ENCODE measurements around the gene KDM2A.

The KDM2A gene

DNA sequence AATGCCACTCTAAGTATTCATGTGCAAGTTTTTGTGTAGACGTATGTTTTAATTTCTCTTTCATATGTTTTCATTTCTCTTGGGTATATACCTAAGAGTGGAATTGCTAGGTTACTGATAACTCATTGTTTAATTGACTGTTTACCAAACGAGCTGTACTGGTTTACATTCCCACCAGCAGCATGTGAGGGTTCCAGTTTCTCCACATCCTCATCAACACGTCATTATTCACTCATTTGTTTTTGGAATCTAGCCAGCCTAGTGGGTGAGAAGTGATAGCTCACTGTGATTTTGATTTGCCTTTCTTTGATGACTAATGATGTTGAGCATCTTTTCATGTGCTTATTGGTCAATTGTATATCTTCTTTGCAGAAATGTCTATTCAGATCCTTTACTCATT is 174.0 kb downstream of the KDM2A start:
- Histone ChIP-seq H3K27ac (no peak overlapping the region), H3K4me3 (ENCODE audit: low read depth, low read length) (no peak overlapping the region), H3K9me3 (ENCODE audit: severe bottlenecking) (peaks cover 5% of the 10 kb centered on the region), H3K36me3 (peaks cover 47% of the 10 kb centered on the region), H3K27me3 (ENCODE audit: insufficient read depth, low read depth, severe bottlenecking) (no peaks in the 10 kb centered on the region)
- TF ChIP-seq, protein P1, sequence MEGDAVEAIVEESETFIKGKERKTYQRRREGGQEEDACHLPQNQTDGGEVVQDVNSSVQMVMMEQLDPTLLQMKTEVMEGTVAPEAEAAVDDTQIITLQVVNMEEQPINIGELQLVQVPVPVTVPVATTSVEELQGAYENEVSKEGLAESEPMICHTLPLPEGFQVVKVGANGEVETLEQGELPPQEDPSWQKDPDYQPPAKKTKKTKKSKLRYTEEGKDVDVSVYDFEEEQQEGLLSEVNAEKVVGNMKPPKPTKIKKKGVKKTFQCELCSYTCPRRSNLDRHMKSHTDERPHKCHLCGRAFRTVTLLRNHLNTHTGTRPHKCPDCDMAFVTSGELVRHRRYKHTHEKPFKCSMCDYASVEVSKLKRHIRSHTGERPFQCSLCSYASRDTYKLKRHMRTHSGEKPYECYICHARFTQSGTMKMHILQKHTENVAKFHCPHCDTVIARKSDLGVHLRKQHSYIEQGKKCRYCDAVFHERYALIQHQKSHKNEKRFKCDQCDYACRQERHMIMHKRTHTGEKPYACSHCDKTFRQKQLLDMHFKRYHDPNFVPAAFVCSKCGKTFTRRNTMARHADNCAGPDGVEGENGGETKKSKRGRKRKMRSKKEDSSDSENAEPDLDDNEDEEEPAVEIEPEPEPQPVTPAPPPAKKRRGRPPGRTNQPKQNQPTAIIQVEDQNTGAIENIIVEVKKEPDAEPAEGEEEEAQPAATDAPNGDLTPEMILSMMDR (IDR thresholded peaks at IDR 0.05; ENCODE audit: low read depth, low read length), result no peak
- no peak for DNase-seq

GRCh38 chr11:67295846-67296245 is 176.8 kb downstream of the KDM2A start:
- Histone ChIP-seq H3K4me3 (ENCODE audit: low read depth, low read length) (no peak overlapping the region), H3K27me3 (ENCODE audit: insufficient read depth, low read depth, severe bottlenecking) (no peaks in the 10 kb centered on the region), H3K36me3 (peaks cover 48% of the 10 kb centered on the region), H3K9me3 (ENCODE audit: severe bottlenecking) (peaks cover 5% of the 10 kb centered on the region), H3K27ac (no peak overlapping the region)
- DNase-seq, result no peak
- TF ChIP-seq, protein P1 (IDR thresholded peaks at IDR 0.05; ENCODE audit: low read depth, low read length), result no peak

DNA sequence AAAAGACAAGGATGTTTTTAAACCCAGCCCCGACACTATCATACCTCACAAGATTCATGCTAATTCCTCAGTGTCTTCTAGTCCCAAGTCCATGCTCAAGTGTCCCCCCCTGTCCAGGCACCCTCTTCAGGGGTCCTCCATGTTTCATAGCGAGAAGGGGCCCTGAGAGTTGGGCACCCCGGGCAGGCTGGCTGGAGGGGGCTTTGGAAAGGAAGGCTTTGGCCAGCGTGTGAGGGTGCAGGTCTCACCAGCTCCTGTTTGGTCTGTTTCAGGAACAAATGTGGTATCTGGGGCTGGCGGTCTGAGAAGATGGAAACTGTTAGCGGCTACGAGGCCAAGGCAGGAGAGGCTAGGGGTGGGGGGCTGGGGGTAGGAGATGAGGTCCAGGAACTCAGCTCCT is 179.7 kb downstream of the KDM2A start:
- no peak overlapping the region for H3K4me3 ChIP-seq (ENCODE audit: low read depth, low read length)
- H3K9me3 ChIP-seq (ENCODE audit: severe bottlenecking), result peaks cover 5% of the 10 kb centered on the region
- H3K27me3 ChIP-seq (ENCODE audit: insufficient read depth, low read depth, severe bottlenecking), result no peaks in the 10 kb centered on the region
- TF ChIP-seq, protein P1 (IDR thresholded peaks at IDR 0.05; ENCODE audit: low read depth, low read length), result no peak
- no peak for DNase-seq
- H3K27ac ChIP-seq, result no peak overlapping the region
- H3K36me3 ChIP-seq, result peaks cover 40% of the 10 kb centered on the region

DNA sequence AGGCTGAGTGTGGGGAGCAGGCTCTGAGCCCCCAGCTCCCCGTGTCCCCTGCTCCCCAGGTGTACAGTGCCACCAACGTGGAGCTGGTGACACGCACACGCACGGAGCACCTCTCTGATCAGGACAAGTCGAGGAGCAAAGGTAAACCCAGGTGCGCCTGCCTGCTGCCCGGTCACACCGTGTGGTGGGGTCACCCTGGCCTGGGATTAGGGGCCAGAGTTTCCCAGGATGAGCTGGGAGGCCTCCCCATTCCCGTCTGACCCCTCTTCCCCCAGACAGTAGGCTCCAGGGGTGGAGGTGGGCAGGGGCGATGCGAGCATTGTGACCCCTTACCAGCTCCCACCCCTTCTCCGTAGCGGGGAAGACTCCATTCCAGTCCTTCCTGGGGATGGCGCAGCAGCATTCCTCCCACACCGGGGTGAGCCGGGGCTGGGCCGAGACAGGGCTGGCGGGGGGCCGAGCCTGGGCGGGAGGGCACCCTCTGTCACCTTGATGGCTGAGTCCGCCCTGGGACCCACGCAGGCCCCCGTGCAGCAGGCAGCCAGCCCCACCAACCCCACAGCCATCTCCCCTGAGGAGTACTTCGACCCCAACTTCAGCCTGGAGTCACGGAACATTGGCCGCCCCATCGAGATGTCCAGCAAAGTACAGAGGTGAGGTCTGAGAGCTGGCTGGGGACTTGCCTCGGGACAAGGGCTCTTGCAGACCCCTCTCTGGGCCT is 180.6 kb downstream of the KDM2A start:
- no peak overlapping the region for H3K27ac ChIP-seq
- H3K36me3 ChIP-seq, result peaks cover 37% of the 10 kb centered on the region
- no peaks in the 10 kb centered on the region for H3K27me3 ChIP-seq (ENCODE audit: insufficient read depth, low read depth, severe bottlenecking)
- no peak overlapping the region for H3K4me3 ChIP-seq (ENCODE audit: low read depth, low read length)
- no peak for DNase-seq
- TF ChIP-seq, protein P1 (IDR thresholded peaks at IDR 0.05; ENCODE audit: low read depth, low read length), result no peak
- peaks cover 5% of the 10 kb centered on the region for H3K9me3 ChIP-seq (ENCODE audit: severe bottlenecking)

- Histone ChIP-seq H3K4me3 (ENCODE audit: low read depth, low read length) (no peak overlapping the region), H3K27ac (no peak overlapping the region), H3K36me3 (peaks cover 33% of the 10 kb centered on the region), H3K27me3 (ENCODE audit: insufficient read depth, low read depth, severe bottlenecking) (no peaks in the 10 kb centered on the region), H3K9me3 (ENCODE audit: severe bottlenecking) (peaks cover 5% of the 10 kb centered on the region)
- TF ChIP-seq, protein P1 (IDR thresholded peaks at IDR 0.05; ENCODE audit: low read depth, low read length), result no peak
- DNase-seq, result no peak
Observed at GRCh38 chr11:67300256-67300755, 181.2 kb downstream of the KDM2A start.

Measured in WERI-Rb-1 (cell line).